ENCODE measurements around the gene SMG7. TPM values are rescaled to one million over a fixed set of nuclear protein-coding genes. Genes with fewer than 3 reads are reported as not detected.

The SMG7 gene
- total and polyA plus RNA-seq, 12 donors, result 15.4 to 54.4 (median 34.9) TPM

- peaks cover 0 to 9% of the 10 kb centered on the region in 2 donors for H3K4me1 ChIP-seq (replicated peaks in 1 of 2)
- no peak for TF ChIP-seq CTCF (IDR thresholded peaks at IDR 0.05)
- TF ChIP-seq POLR2A (IDR thresholded peaks at IDR 0.05), result no peak
- DNase-seq, result no peak
- no peaks in the 10 kb centered on the region for H3K27me3 ChIP-seq
- H3K36me3 ChIP-seq (replicated peaks in 1 of 2), result no peaks in the 10 kb centered on the region
- intact Hi-C loops (cut with DNase I), result no loop called here
- WGBS, 4 donors, result 90 to 100% (median 96%) methylated on average over 1 to 2 of the region's 2 CpGs
- no peak overlapping the region for H3K4me3 ChIP-seq
- no peak overlapping the region for H3K27ac ChIP-seq
- H3K9me3 ChIP-seq (replicated peaks in 1 of 3), result no peaks in the 10 kb centered on the region
Measured at GRCh38 chr1:183595537-183595936, 123.2 kb downstream of the SMG7 start.

- H3K4me1 ChIP-seq (replicated peaks in 1 of 2), result peaks cover 0 to 9% of the 10 kb centered on the region in 2 donors
- 80 to 92% (median 86%) methylated on average over 5 of the region's 5 CpGs for WGBS, 4 donors
- H3K9me3 ChIP-seq (replicated peaks in 1 of 3), result no peaks in the 10 kb centered on the region
- intact Hi-C loops (cut with DNase I), result no loop called here
- TF ChIP-seq POLR2A (IDR thresholded peaks at IDR 0.05) (no peak), CTCF (IDR thresholded peaks at IDR 0.05) (no peak)
- no peaks in the 10 kb centered on the region for H3K36me3 ChIP-seq (replicated peaks in 1 of 2)
- H3K4me3 ChIP-seq, result no peak overlapping the region
- no peak overlapping the region for H3K27ac ChIP-seq
- H3K27me3 ChIP-seq, result no peaks in the 10 kb centered on the region
- DNase-seq, result no peak
Measured at GRCh38 chr1:183596500-183596899, 124.2 kb downstream of the SMG7 start.

GRCh38 chr1:183597656-183598347 is 125.5 kb downstream of the SMG7 start:
- 69 to 80% (median 74%) methylated on average over 5 of the region's 5 CpGs for WGBS, 4 donors
- intact Hi-C loops (cut with DNase I), result no loop called here
- TF ChIP-seq CTCF (IDR thresholded peaks at IDR 0.05) (no peak), POLR2A (IDR thresholded peaks at IDR 0.05) (no peak)
- peaks cover 0 to 9% of the 10 kb centered on the region in 2 donors for H3K4me1 ChIP-seq (replicated peaks in 1 of 2)
- H3K27ac ChIP-seq, result peak overlapping the region in 1 of 5 donors; percentile 38
- no peak overlapping the region for H3K4me3 ChIP-seq
- DNase-seq, result no peak
- no peaks in the 10 kb centered on the region for H3K9me3 ChIP-seq (replicated peaks in 1 of 3)
- H3K27me3 ChIP-seq, result no peaks in the 10 kb centered on the region
- no peaks in the 10 kb centered on the region for H3K36me3 ChIP-seq (replicated peaks in 1 of 2)

- 56 to 71% (median 66%) methylated on average over 2 of the region's 2 CpGs for WGBS, 4 donors
- intact Hi-C loops (cut with DNase I), result no loop called here
- peaks cover 0 to 9% of the 10 kb centered on the region in 2 donors for H3K4me1 ChIP-seq (replicated peaks in 1 of 2)
- no peaks in the 10 kb centered on the region for H3K9me3 ChIP-seq (replicated peaks in 1 of 3)
- no peak for DNase-seq
- no peaks in the 10 kb centered on the region for H3K36me3 ChIP-seq (replicated peaks in 1 of 2)
- H3K27ac ChIP-seq, result no peak overlapping the region
- no peak overlapping the region for H3K4me3 ChIP-seq
- TF ChIP-seq POLR2A (IDR thresholded peaks at IDR 0.05) (no peak), CTCF (IDR thresholded peaks at IDR 0.05) (no peak)
- H3K27me3 ChIP-seq, result no peaks in the 10 kb centered on the region
Measured at GRCh38 chr1:183598386-183598785, 126.1 kb downstream of the SMG7 start.

Data from adrenal gland (tissue), 12 donors.